ENCODE measurements around the gene GRM6.

Gene GRM6

DNA sequence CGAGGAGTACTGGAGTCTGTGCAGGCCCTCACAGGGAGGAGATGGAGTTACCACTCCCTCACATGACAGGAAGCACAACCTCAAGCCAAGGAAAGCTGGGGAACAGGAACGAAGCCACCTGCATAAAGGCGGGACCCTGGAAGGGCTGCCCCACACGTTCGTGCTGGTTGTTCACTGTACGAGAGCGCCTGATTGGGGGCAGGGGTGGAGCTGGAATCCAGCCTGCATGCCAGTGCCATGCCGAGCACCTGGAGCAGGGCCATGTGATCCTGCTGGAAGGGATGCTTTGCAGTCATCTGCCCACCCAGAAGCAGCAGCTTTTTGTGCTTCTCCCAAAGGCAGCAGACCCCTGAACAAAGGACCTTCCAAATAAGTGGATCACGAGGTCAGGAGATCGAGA, 11.4 kb downstream of the GRM6 start:
- no peak for DNase-seq

GRCh38 chr5:178982941-178983340, 12.2 kb downstream of the GRM6 start:
- no peak for DNase-seq

GRCh38 chr5:178981381-178981780, 13.7 kb downstream of the GRM6 start:
- DNase-seq = no peak

DNA sequence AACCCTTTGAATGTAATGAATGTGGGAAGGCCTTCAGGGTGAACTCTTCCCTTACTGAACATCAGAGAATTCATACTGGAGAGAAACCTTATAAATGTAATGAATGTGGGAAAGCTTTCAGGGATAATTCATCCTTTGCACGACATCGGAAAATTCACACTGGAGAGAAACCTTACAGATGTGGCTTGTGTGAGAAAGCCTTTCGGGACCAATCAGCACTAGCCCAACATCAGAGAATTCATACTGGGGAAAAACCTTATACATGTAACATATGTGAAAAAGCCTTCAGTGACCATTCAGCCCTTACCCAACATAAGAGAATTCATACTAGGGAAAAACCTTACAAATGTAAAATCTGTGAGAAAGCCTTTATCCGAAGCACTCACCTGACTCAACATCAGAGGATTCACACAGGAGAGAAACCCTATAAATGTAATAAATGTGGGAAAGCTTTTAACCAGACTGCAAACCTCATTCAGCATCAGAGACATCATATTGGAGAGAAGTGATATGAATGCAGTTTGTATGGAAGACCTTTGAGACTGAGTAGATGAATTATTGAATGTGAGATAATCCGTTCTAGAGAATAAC, 29.6 kb downstream of the GRM6 start:
- DNase-seq = no peak

DNA sequence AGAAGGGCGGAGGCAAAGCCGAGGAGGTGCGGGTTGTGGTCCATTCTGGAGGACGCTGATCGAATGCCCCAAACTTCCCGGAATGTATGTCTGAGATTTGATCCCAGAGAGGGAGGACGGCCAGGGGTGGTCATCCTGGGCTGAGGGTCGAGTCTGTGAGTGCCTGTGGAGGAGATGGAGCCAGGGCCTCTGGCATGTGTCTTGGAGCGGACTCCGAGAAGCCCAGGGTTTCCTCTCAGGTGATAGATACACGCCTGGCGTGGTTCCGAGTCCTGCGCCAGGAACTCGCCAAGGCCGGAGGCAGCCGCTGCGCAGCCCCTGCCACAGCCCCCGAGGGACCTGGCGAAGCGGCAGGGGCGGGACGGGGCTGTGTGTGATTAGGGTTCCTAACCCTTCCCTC, 53.8 kb downstream of the GRM6 start:
- DNase-seq = no peak

- no peak for DNase-seq
These were observed 54.4 kb downstream of the GRM6 start, which contains the start of gene ZNF454 for GRCh38 chr5:178940569-178941360. Gene ZNF454 (plus strand): TSS chr5:178941198. CDS start chr5:178942792, 1,594 bp downstream.

DNA sequence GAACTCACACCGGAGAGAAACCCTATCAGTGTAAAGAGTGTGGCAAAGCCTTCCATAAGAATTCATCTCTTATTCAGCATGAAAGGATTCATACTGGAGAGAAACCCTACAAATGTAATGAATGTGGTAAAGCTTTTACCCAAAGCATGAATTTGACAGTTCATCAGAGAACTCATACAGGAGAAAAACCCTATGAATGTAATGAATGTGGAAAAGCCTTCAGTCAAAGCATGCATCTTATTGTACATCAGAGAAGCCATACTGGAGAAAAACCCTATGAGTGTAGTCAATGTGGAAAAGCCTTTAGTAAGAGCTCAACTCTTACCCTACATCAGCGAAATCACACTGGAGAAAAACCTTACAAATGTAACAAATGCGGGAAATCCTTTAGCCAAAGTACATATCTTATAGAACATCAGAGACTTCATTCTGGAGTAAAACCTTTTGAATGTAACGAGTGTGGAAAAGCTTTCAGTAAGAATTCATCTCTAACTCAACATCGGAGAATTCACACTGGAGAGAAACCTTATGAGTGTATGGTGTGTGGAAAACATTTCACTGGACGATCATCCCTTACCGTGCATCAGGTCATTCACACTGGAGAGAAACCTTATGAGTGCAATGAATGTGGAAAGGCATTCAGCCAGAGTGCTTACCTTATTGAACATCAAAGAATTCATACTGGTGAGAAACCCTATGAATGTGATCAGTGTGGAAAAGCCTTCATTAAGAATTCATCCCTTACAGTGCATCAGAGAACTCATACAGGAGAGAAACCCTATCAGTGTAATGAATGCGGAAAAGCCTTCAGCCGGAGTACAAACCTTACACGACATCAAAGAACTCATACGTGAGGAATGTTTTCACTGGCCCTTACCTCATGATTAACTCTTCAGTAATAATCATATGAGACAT, 63.0 kb downstream of the GRM6 start:
- no peak for DNase-seq

Data from activated effector memory CD4-positive, alpha-beta T cell treated with Interleukin-2 at 50 U/mL for 16 hours (primary cell).